Skin of body (tissue), 2 donors: ENCODE results near the gene CACNA1C. TPM values are rescaled to one million over a fixed set of nuclear protein-coding genes. Genes with fewer than 3 reads are reported as not detected.

Experiments
- DNase-seq: peaks from one replicate; lab custom pipeline; 2025; lab: John Stamatoyannopoulos, UW
- total RNA-seq: library from RNA; depleted of rRNA; stranded (reverse); fragments of >200 nt; gene quantifications from one replicate; pipeline ENCODE4 v1.2.3, GENCODE V29; 2014

Gene CACNA1C
- total RNA-seq, 1 donor from 2014 or later, result 4.3 TPM

- no peak for DNase-seq
Observed at GRCh38 chr12:2317772-2318171, 265.0 kb downstream of the CACNA1C start.

- no peak for DNase-seq
Observed at GRCh38 chr12:2318286-2318685, 265.5 kb downstream of the CACNA1C start.

GRCh38 chr12:2319136-2319535 is 266.3 kb downstream of the CACNA1C start:
- no peak for DNase-seq

GRCh38 chr12:2319737-2320506 is 267.1 kb downstream of the CACNA1C start:
- DNase-seq, result no peak

GRCh38 chr12:2320841-2321240 is 268.1 kb downstream of the CACNA1C start:
- no peak for DNase-seq

GRCh38 chr12:2322554-2323120 is 269.9 kb downstream of the CACNA1C start:
- DNase-seq, result no peak

GRCh38 chr12:2323532-2324255 is 270.9 kb downstream of the CACNA1C start:
- DNase-seq, result no peak

- no peak for DNase-seq
Observed at GRCh38 chr12:2324387-2324786, 271.6 kb downstream of the CACNA1C start.

GRCh38 chr12:2325519-2325918 is 272.7 kb downstream of the CACNA1C start:
- no peak for DNase-seq

- no peak for DNase-seq
Observed at GRCh38 chr12:2326470-2326869, 273.7 kb downstream of the CACNA1C start.

GRCh38 chr12:2328661-2329060 is 275.9 kb downstream of the CACNA1C start:
- DNase-seq, result no peak

GRCh38 chr12:2329661-2330210 is 276.9 kb downstream of the CACNA1C start:
- no peak for DNase-seq

GRCh38 chr12:2332236-2332635 is 279.4 kb downstream of the CACNA1C start:
- no peak for DNase-seq

GRCh38 chr12:2332947-2333346 is 280.2 kb downstream of the CACNA1C start:
- DNase-seq, result no peak

GRCh38 chr12:2333491-2334195 is 280.9 kb downstream of the CACNA1C start:
- DNase-seq, result no peak

- DNase-seq, result no peak
Observed at GRCh38 chr12:2334271-2334670, 281.5 kb downstream of the CACNA1C start.

- DNase-seq, result no peak
Observed at GRCh38 chr12:2334689-2335088, 281.9 kb downstream of the CACNA1C start.

- no peak for DNase-seq
Observed at GRCh38 chr12:2335109-2335508, 282.3 kb downstream of the CACNA1C start.

GRCh38 chr12:2335513-2335912 is 282.7 kb downstream of the CACNA1C start:
- DNase-seq, result no peak

- DNase-seq, result no peak
Observed at GRCh38 chr12:2335916-2336315, 283.1 kb downstream of the CACNA1C start.

- DNase-seq, result no peak
Observed at GRCh38 chr12:2336409-2336829, 283.6 kb downstream of the CACNA1C start.
